SK-N-SH (cell line): ENCODE data around the gene ZBTB17.

ENCODE experiments used
- CTCF ChIP-seq: fragments of 200-600 bp; sonication (generic); IDR thresholded peaks from 2 replicates; pipeline ENCODE4 v1.6.1; 2017; ENCODE audit warnings: antibody characterized with exemption, mild to moderate bottlenecking, moderate library complexity
- SMC3 ChIP-seq: IDR thresholded peaks from 2 replicates; pipeline ENCODE4 v1.6.1; 2012; ENCODE audit warnings: low read depth, low read length, improper control_type of control experiment

- no peak for TF ChIP-seq CTCF
- TF ChIP-seq SMC3, result no peak
Measured at GRCh38 chr1:15989776-15990175, 13.9 kb upstream of the ZBTB17 start.
